ENCODE results near the gene KIF13A. TPM values are rescaled to one million over a fixed set of nuclear protein-coding genes. Genes with fewer than 3 reads are reported as not detected.

KIF13A gene
- total and polyA plus RNA-seq, 10 of the 15 experiments (the other 5 are each of a cell fraction or from before 2014, with no cell fraction given) = 0.02 to 0.26 (median 0.13) TPM; not detected in 2

- H3K4me1 ChIP-seq (ENCODE audit: control insufficient read depth, insufficient read depth, low read length) = no peaks in the 10 kb centered on the region
- SMC1A ChIA-PET (ENCODE audit: uncharacterized antibody, unreplicated experiment) = no interaction called here
- H3K27ac ChIP-seq (ENCODE audit: control insufficient read depth, insufficient read depth) = no peak overlapping the region
- in situ Hi-C loops (cut with MboI) (no loop called here), intact Hi-C loops (cut with micrococcal nuclease; ENCODE audit: unreplicated experiment) (no loop called here)
- no peak overlapping the region for H3K4me2 ChIP-seq (ENCODE audit: control insufficient read depth, insufficient read depth)
- H3K79me2 ChIP-seq (ENCODE audit: control insufficient read depth, insufficient read depth, low read length) = no peaks in the 10 kb centered on the region
- POLR2A ChIA-PET = no interaction called here
- BruUV-seq (replicated peaks) = no TSS peak
- no peaks in the 10 kb centered on the region for H3K27me3 ChIP-seq (replicated peaks in 1 of 2; ENCODE audit: control insufficient read depth in 2 of 2, insufficient read depth in 2 of 2, low read length in 1 of 2)
- 89% methylated on average over 66 of the region's 75 CpGs for WGBS (ENCODE audit: insufficient coverage, insufficient replicate concordance, low lambda C conversion rate, missing lambda C conversion rate)
- RAD21 ChIA-PET (ENCODE audit: unreplicated experiment) = no interaction called here
- DNase-seq (ENCODE audit: low read depth, low spot score) (no peak), ATAC-seq (no peak), FAIRE-seq (no peak)
- H3K9me3 ChIP-seq (replicated peaks; ENCODE audit: control insufficient read depth, insufficient read depth, low read length) = no peaks in the 10 kb centered on the region
- H3K9ac ChIP-seq (ENCODE audit: control insufficient read depth, insufficient read depth, low read length) = no peak overlapping the region
- no peak overlapping the region for H2AFZ ChIP-seq (ENCODE audit: control insufficient read depth, low read depth, low read length)
- no peaks in the 10 kb centered on the region for H3K36me3 ChIP-seq (ENCODE audit: control insufficient read depth in 2 of 2, insufficient read depth in 2 of 2, low read length in 1 of 2)
- CTCF ChIA-PET = interaction anchor here (0.7 kb wide), 1 partner anchor 35 kb away, joined by 5 read pairs; no protein-coding TSS in a partner anchor
- no peaks in the 10 kb centered on the region for H4K20me1 ChIP-seq (ENCODE audit: control insufficient read depth, insufficient read depth)
- H3K4me3 ChIP-seq = no peak overlapping the region
- TF ChIP-seq TCF7 (IDR thresholded peaks at IDR 0.05; ENCODE audit: borderline replicate concordance) (no peak), ZNF24 (IDR thresholded peaks at IDR 0.05) (no peak), ZNF687 (IDR thresholded peaks at IDR 0.05) (no peak), IRF3 (IDR thresholded peaks at IDR 0.05) (no peak), PBX3 (IDR thresholded peaks at IDR 0.05; ENCODE audit: insufficient replicate concordance, low read depth, low read length) (no peak), HSF1 (IDR thresholded peaks at IDR 0.05; ENCODE audit: low read depth, low read length) (no peak), SRF (IDR thresholded peaks at IDR 0.05; ENCODE audit: low read depth in 2 of 2, low read length in 2 of 2) (no peak), EGR1 (IDR thresholded peaks at IDR 0.05; ENCODE audit: borderline replicate concordance in 1 of 2, low read depth in 2 of 2, low read length in 2 of 2) (no peak), E2F4 (IDR thresholded peaks at IDR 0.05; ENCODE audit: low read depth, low read length) (no peak), MTA3 (IDR thresholded peaks at IDR 0.05; ENCODE audit: borderline replicate concordance, low read length) (no peak), ESRRA (IDR thresholded peaks at IDR 0.05; ENCODE audit: low read length) (no peak), FOS (IDR thresholded peaks at IDR 0.05; ENCODE audit: borderline replicate concordance, extremely low read depth, insufficient read length) (no peak), JUND (IDR thresholded peaks at IDR 0.05; ENCODE audit: low read depth, low read length) (no peak)
Observed at GRCh38 chr6:18019539-18020534, 32.4 kb upstream of the KIF13A start.

All from GM12878 (cell line).